GM19099 (cell line): ENCODE results near the gene EYA2.

Source experiments
- POLR2A ChIP-seq: IDR thresholded peaks from 3 replicates; pipeline ENCODE4 v1.6.1; 2011; ENCODE audit warnings: low read depth; ENCODE audit not compliant: insufficient read length; ENCODE audit errors: extremely low read depth

EYA2 gene

GRCh38 chr20:46890682-46891081 is 4.0 kb upstream of the EYA2 start:
- no peak for TF ChIP-seq POLR2A

- TF ChIP-seq POLR2A: no peak
These were observed 1.6 kb upstream of the EYA2 start for GRCh38 chr20:46893051-46893450.

GRCh38 chr20:46893877-46894578 is 615 bp upstream of the EYA2 start:
- no peak for TF ChIP-seq POLR2A

GRCh38 chr20:46894971-46895905 is 595 bp downstream of the EYA2 start:
- no peak for TF ChIP-seq POLR2A

- no peak for TF ChIP-seq POLR2A
These were observed 1.2 kb downstream of the EYA2 start for GRCh38 chr20:46895906-46896242.

GRCh38 chr20:46897328-46897880 is 2.8 kb downstream of the EYA2 start:
- TF ChIP-seq POLR2A: no peak

GRCh38 chr20:46898423-46898822 is 3.8 kb downstream of the EYA2 start:
- TF ChIP-seq POLR2A: no peak

GRCh38 chr20:46899621-46900020 is 5.0 kb downstream of the EYA2 start:
- TF ChIP-seq POLR2A: no peak

GRCh38 chr20:46900086-46900485 is 5.4 kb downstream of the EYA2 start:
- no peak for TF ChIP-seq POLR2A

GRCh38 chr20:46900826-46901225 is 6.2 kb downstream of the EYA2 start:
- TF ChIP-seq POLR2A: no peak

- TF ChIP-seq POLR2A: no peak
These were observed 7.0 kb downstream of the EYA2 start for GRCh38 chr20:46901638-46902037.

GRCh38 chr20:46903256-46903655 is 8.6 kb downstream of the EYA2 start:
- TF ChIP-seq POLR2A: no peak

- TF ChIP-seq POLR2A: no peak
These were observed 9.3 kb downstream of the EYA2 start for GRCh38 chr20:46903937-46904336.

GRCh38 chr20:46905364-46906125 is 10.9 kb downstream of the EYA2 start:
- no peak for TF ChIP-seq POLR2A
